ENCODE results near the gene RFK.

DNA sequence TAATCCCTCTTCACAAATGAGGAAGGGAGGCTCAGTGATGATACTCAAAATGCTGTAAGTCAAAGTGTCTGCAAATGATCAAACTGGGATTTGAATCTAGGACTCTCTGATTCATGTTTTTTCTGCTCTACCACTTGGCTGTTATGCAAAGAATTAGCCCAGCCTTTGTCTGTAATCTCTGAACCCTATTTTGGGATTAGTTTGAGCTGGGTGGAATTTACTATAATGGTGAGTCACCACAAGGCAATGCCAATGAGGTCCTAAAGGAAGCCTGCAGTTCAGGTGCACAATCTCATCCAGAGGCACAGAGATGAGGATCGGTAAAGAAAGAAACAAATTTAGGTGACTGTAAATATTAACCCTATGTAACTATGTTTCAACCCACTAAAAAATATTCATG, 29.2 kb downstream of the RFK start:
- TF ChIP-seq HOXD1 (CRISPR knock-in tag; IDR thresholded peaks at IDR 0.05), result no peak
- no peak for TF ChIP-seq CTCF (CRISPR knock-in tag; IDR thresholded peaks at IDR 0.05)
- TF ChIP-seq POLR2AphosphoS5 (IDR thresholded peaks at IDR 0.05; ENCODE audit: low read depth, low read length), result no peak
- TF ChIP-seq ZNF772 (CRISPR knock-in tag; IDR thresholded peaks at IDR 0.05), result no peak
- no peak for TF ChIP-seq NFE2L2 (IDR thresholded peaks at IDR 0.05; ENCODE audit: low read length)
- TF ChIP-seq ZNF253 (CRISPR knock-in tag; IDR thresholded peaks at IDR 0.05; ENCODE audit: borderline replicate concordance), result no peak
- TF ChIP-seq FOXP1 (IDR thresholded peaks at IDR 0.05), result no peak
- TF ChIP-seq FOXP1 (CRISPR knock-in tag; IDR thresholded peaks at IDR 0.05), result no peak
- no peak for TF ChIP-seq POLR2A (IDR thresholded peaks at IDR 0.05; ENCODE audit: insufficient read depth in 1 of 2, low read depth in 2 of 2, low read length in 2 of 2)
- no peak for TF ChIP-seq NFYB (CRISPR knock-in tag; IDR thresholded peaks at IDR 0.05)

Measured in HepG2 (cell line).